ENCODE data around the gene PTK6.

Gene PTK6

DNA sequence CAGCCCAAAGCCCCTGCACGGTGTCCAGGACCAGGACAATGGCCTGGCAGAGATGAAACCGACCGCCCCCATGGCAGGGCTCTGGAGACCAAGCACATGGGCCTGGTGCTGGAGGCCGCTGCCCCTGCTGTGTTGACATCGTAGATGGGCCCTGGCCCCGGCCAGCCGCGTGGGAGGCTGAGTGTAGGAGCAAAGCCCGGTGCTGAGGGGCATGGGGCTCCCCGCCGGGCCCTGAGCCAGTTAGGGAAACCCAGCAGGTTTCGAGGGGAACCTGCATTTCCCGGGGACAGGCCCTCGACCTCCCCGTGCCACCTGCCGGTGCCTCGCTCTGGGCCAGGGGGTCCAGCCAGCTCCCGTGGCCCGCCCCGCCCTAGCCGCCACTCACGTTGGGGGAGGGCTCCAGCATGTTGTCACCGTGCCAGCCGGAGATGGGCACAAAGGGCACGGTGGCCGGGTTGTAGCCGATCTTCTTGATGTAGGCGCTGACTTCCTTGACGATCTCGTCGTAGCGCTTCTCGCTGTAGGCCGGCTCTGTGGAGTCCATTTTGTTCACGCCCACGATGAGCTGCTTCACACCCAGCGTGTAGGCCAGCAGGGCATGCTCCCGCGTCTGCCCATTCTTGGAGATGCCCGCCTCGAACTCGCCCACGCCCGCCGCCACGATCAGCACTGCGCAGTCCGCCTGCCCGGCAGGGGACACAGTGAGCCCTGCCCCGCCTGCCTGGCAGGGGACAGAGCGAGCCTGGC lies 42.6 kb downstream of the PTK6 start:
- DNase-seq (ENCODE audit: low read depth): no peak
- no peak for TF ChIP-seq CTCF (IDR thresholded peaks at IDR 0.05; ENCODE audit: low read length, missing control alignments)
- no peak overlapping the region for H3K4me3 ChIP-seq (replicated peaks; ENCODE audit: low read depth, low read length)

DNA sequence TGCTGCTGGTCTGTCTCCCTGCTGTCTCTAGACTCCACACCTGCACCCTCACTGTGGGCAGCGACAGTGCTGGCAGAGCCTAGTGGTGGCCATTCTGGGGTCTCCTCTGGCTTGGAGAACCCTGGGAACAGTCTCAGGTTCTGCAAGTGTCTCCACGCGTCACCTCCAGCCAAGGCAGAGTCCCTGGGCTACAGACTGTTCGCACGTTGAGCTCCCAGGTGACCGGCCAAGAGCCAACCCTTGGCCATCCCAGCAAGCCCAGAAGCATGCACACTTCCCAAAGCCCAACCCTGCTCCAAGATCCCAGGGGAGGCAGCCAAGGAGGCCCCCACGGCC lies 43.1 kb downstream of the PTK6 start:
- no peak for TF ChIP-seq CTCF (IDR thresholded peaks at IDR 0.05; ENCODE audit: low read length, missing control alignments)
- H3K4me3 ChIP-seq (replicated peaks; ENCODE audit: low read depth, low read length): no peak overlapping the region
- DNase-seq (ENCODE audit: low read depth): no peak

DNA sequence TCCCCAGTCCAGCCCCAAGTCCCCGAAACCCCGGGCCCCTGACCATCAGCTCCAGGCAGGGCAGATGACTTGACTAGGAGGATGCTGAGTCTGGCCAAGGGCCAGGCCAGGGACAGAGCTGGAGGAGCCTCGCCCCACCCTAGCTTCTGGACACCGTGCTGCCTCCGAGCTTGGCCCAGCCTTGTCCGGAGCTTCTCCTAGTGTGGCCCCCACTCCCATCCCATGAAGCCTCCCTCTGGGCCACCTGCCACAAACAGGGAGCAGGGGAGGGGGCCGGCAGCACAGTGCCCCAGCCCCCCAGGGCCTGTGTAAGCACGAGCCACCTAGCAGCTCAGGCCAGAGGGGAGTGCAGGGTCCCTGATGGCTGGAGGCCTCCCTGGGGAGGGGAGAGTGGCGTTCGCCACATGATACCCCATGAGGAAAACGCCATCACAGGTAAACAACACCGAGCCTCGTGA lies 43.6 kb downstream of the PTK6 start:
- H3K4me3 ChIP-seq (replicated peaks; ENCODE audit: low read depth, low read length): no peak overlapping the region
- DNase-seq (ENCODE audit: low read depth): no peak
- no peak for TF ChIP-seq CTCF (IDR thresholded peaks at IDR 0.05; ENCODE audit: low read length, missing control alignments)

- no peak for DNase-seq (ENCODE audit: low read depth)
- TF ChIP-seq CTCF (IDR thresholded peaks at IDR 0.05; ENCODE audit: low read length, missing control alignments): no peak
- H3K4me3 ChIP-seq (replicated peaks; ENCODE audit: low read depth, low read length): no peak overlapping the region
Observed at GRCh38 chr20:63492982-63493381, 44.2 kb downstream of the PTK6 start.

DNA sequence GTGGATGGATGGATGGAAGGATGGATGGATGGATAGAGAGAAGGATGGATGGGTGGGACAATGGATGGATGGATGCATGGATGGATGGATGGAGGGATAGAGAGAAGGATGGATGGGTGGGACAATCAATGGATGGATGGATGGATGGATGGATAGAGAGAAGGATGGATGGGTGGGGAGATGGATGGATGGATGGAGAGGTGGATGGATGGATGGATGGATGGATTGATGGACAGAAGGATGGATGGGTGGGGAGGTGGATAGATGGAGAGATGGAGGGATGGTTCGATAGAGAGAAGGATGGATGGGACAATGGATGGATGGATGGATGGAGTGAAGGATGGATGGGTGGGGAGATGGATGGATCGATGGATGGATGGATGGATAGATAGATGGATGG lies 44.7 kb downstream of the PTK6 start:
- no peak overlapping the region for H3K4me3 ChIP-seq (replicated peaks; ENCODE audit: low read depth, low read length)
- DNase-seq (ENCODE audit: low read depth): no peak
- no peak for TF ChIP-seq CTCF (IDR thresholded peaks at IDR 0.05; ENCODE audit: low read length, missing control alignments)

DNA sequence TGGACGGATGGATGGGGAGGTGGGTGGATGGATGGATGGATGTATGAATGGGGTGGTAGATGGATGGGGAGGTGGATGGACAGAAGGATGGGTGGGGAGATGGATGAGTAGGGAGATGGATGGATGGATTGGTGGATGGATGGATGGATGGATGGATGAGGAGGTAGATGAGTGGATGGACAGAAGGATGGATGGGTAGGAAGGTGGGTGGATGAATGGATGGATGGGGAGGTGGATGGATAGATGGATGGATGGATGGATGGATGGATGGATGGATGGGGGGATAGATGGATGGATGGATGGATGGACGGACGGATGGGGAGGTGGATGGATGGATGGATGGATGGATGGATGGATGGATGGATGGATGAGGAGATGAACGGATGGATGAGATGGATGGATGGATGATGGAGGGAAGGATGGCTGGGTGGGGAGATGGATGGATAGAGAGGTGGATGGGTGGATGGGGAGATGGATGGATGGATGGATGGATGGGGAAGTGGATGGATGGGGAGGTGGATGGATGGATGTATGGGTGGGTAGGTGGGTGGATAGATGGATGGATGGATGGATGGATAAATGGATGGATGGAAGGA lies 45.4 kb downstream of the PTK6 start:
- TF ChIP-seq CTCF (IDR thresholded peaks at IDR 0.05; ENCODE audit: low read length, missing control alignments): no peak
- no peak for DNase-seq (ENCODE audit: low read depth)
- no peak overlapping the region for H3K4me3 ChIP-seq (replicated peaks; ENCODE audit: low read depth, low read length)

- no peak for DNase-seq (ENCODE audit: low read depth)
- TF ChIP-seq CTCF (IDR thresholded peaks at IDR 0.05; ENCODE audit: low read length, missing control alignments): no peak
- no peak overlapping the region for H3K4me3 ChIP-seq (replicated peaks; ENCODE audit: low read depth, low read length)
Observed at GRCh38 chr20:63491078-63491477, 46.1 kb downstream of the PTK6 start.
